AG04450 (cell line): ENCODE measurements around the gene FBXO41. TPM values are rescaled to one million over a fixed set of nuclear protein-coding genes. Genes with fewer than 3 reads are reported as not detected.

Experiments
- CTCF ChIA-PET: fragments of 300-600, 350-600 bp; formaldehyde crosslinking; extraction: SDS; loops from one replicate; lab custom pipeline; 2022; ENCODE audit warnings: antibody characterized with exemption, inconsistent platforms; lab: Charles Lee
- POLR2A ChIA-PET: fragments of 350-600 bp; formaldehyde crosslinking; extraction: SDS; loops from one replicate; lab custom pipeline; 2021; ENCODE audit warnings: antibody characterized with exemption, inconsistent platforms; lab: Yijun Ruan, JAX
- DNase-seq: peaks from one replicate; pipeline ENCODE4 v3.0.0-alpha.2; 2011; ENCODE audit warnings: low read depth, low spot score
- H3K27ac ChIP-seq: one replicate; pipeline ENCODE4 v1.5.1; 2012; ENCODE audit warnings: low read depth, low read length, control low read depth
- H3K27me3 ChIP-seq: one replicate; pipeline ENCODE4 v1.6.0; 2012; ENCODE audit warnings: low read length; ENCODE audit not compliant: control insufficient read depth, insufficient read depth
- H3K4me3 ChIP-seq: 2 replicates; pipeline ENCODE4 v1.5.1; 2011; ENCODE audit warnings: mild to moderate bottlenecking, low read depth, low read length, control low read depth
- H3K9me3 ChIP-seq: 2 replicates; pipeline ENCODE4 v1.5.1; 2012; ENCODE audit warnings: low read length; ENCODE audit not compliant: control insufficient read depth, insufficient read depth
- polyA plus RNA-seq: library from polyadenylated mRNA; depleted of rRNA; stranded (reverse); fragments of >200 nt; gene quantifications from 2 replicates; pipeline ENCODE4 v1.2.3, GENCODE V29; 2011
- TF ChIP-seq, protein P1 (sequence below): IDR thresholded peaks from 2 replicates; pipeline ENCODE4 v1.5.1; 2011; ENCODE audit warnings: low read depth, low read length, control low read depth, inconsistent platforms

FBXO41 gene
- polyA plus RNA-seq, 1 experiment = 2.5 TPM

DNA sequence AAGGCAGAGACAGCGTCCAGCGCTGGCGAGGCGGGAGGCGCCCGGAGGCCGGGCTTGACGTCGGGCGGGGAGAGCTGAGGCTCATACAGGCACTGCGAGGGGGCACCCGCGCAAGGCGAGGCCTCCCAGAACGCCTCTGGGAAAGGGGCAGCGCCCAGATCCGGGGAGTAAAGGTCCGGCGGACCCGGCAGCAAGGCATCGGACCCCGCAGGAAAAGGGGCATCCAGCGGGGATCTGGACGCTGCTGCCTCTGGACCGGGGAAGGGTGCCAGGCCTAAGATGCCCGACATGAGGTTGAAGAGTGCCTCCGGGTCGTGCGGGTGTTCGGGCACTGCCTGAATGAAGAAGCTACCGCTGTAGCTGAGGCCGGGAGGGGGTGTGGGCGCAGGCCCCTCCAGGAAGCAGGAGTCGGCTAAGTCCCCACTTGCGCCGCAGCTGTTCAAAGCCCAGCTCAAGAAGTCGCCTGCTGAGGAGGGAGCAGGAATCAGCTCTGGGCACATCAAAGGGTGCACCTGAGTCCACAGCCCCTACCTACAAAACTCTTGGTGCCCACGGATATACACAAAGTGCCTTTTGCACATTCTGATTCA lies 8.1 kb upstream of the FBXO41 start:
- ChIA-PET CTCF (no interaction called here), POLR2A (no interaction called here)
- DNase-seq = no peak
- Histone ChIP-seq H3K4me3 (no peak overlapping the region), H3K27me3 (peaks cover 64% of the 10 kb centered on the region), H3K27ac (no peak overlapping the region), H3K9me3 (no peaks in the 10 kb centered on the region; the same call in 1 of the 2 replicates)
- TF ChIP-seq, protein P1, sequence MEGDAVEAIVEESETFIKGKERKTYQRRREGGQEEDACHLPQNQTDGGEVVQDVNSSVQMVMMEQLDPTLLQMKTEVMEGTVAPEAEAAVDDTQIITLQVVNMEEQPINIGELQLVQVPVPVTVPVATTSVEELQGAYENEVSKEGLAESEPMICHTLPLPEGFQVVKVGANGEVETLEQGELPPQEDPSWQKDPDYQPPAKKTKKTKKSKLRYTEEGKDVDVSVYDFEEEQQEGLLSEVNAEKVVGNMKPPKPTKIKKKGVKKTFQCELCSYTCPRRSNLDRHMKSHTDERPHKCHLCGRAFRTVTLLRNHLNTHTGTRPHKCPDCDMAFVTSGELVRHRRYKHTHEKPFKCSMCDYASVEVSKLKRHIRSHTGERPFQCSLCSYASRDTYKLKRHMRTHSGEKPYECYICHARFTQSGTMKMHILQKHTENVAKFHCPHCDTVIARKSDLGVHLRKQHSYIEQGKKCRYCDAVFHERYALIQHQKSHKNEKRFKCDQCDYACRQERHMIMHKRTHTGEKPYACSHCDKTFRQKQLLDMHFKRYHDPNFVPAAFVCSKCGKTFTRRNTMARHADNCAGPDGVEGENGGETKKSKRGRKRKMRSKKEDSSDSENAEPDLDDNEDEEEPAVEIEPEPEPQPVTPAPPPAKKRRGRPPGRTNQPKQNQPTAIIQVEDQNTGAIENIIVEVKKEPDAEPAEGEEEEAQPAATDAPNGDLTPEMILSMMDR = no peak

DNA sequence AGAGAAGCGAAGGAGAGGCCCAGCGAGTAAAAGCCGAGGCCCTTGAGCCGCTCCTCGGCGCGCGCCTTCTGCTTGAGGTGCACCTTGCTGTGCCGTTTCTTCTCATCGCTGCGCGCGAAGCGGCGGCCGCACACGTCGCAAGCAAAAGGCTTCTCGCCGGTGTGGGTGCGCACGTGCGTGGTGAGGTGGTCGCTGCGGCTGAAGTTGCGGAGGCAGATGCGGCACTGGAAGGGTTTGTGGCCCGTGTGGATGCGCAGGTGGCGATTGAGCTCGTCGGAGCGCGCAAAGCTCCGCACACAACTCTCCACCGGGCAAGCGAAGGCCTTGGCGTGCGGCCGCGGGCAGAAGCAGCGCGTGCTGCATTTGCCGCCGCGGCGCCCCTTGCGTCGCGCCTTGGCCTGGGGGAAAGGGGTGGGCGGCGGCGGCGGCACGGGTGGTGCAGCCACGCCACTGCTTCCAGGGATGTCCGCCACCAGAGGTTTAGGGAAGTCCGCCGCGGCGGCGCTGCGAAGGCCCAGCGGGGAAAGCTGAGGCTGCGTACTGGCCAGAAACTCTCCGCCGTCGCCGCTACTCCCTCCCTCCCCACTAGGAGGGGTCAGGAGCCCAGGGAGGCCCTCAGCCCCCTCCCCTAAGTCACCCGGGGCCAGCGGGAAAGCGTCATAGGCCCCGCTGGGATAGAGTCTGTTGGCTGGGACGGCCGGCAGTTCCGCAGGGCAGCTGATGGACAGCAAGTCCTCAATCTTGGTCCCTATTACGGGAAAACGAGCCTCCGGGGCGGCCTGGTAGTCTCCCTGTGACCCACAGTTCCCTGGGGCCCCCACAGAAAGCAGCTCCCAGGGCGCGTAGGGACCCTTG lies 7.4 kb upstream of the FBXO41 start:
- no peak overlapping the region for H3K27ac ChIP-seq
- H3K9me3 ChIP-seq = no peaks in the 10 kb centered on the region; the same call in 1 of the 2 replicates
- peak overlapping the region; percentile 34 for H3K4me3 ChIP-seq
- ChIA-PET CTCF (interaction anchor here (2.0 kb wide), 1 partner anchor 11 kb away, joined by 6 read pairs; no protein-coding TSS in a partner anchor), POLR2A (interaction anchor here (1.5 to 1.6 kb wide), 2 partner anchors 57 to 94 kb away, joined by 4 to 6 read pairs; partner anchors contain the start of genes ALMS1 and CCT7)
- peaks cover 59% of the 10 kb centered on the region for H3K27me3 ChIP-seq
- TF ChIP-seq, protein P1 = no peak
- no peak for DNase-seq

DNA sequence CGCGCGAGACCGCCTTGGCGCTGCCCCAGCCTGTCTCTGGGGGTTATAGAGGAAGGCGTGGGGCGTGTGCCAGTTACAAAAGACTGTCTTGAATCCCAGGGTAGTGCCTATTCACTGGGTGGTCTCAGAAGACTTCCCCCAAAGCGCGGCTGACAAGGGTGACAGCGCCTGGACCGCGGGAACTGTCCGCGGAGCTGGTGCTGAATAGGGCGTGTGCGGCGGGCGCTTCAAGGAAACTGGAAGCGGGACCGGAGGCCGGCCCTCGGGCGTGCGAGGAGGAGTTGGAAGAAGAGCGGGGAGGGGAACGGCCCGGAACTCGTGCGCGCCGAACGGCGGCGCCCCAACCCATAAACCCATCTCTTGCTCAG lies 6.8 kb upstream of the FBXO41 start:
- H3K27ac ChIP-seq = no peak overlapping the region
- H3K9me3 ChIP-seq = no peaks in the 10 kb centered on the region; the same call in 1 of the 2 replicates
- no peak for DNase-seq
- H3K27me3 ChIP-seq = peaks cover 58% of the 10 kb centered on the region
- POLR2A ChIA-PET = interaction anchor here (1.5 to 1.6 kb wide), 2 partner anchors 57 to 94 kb away, joined by 4 to 6 read pairs; partner anchors contain the start of genes ALMS1 and CCT7
- TF ChIP-seq, protein P1 = no peak
- H3K4me3 ChIP-seq = peak overlapping the region; percentile 34
- CTCF ChIA-PET = interaction anchor here (1.2 to 2.5 kb wide), 6 partner anchors 9 to 52 kb away, joined by 4 to 13 read pairs (median 6); no protein-coding TSS in a partner anchor

DNA sequence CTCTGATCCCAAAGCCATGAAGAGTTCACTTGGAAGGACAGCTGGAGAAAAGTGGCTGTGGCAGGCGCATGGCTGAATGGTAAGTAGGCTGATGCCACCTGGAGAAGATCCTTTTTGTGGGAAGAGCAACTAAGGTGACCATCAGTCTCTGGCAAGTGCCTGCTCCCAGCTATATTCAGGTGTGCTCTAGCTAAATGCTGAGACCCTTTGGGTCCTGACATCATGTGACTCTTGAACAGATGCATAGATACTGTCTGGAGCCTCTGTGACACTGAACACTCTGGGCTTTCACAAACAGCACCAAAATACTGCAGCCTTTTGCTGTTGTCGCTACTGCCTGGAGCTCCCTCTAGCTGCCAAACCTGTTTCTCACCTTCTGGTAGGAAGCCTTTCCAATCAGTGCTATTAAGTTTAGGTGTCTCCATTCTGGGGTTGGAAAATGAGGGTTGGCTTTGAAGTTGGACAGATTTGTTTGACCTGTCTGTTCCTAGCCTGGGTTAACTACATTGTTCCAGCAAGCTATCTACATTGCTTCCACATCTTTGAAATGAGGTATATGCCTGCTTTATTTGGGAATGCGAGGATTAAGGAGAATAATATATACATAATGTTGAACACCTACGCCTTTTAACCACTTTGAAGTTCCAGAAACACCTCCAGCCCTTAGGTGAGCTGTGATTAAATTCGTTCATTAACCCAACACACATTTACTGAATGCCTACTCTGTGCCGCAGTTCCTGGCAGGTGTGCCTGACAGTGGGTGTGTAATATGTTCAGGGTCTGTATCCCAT lies 6.0 kb upstream of the FBXO41 start:
- CTCF ChIA-PET = interaction anchor here (0.5 to 2.5 kb wide), 9 partner anchors 10 to 99 kb away, joined by 3 to 13 read pairs (median 5); no protein-coding TSS in a partner anchor
- no peaks in the 10 kb centered on the region; the same call in 1 of the 2 replicates for H3K9me3 ChIP-seq
- H3K27me3 ChIP-seq = peaks cover 58% of the 10 kb centered on the region
- POLR2A ChIA-PET = interaction anchor here (1.5 to 1.6 kb wide), 2 partner anchors 56 to 95 kb away, joined by 4 to 6 read pairs; partner anchors contain the start of genes ALMS1 and CCT7
- TF ChIP-seq, protein P1 = peak; percentile 71
- H3K4me3 ChIP-seq = no peak overlapping the region
- H3K27ac ChIP-seq = no peak overlapping the region
- no peak for DNase-seq
